Mesenchymal stem cell (in vitro differentiated cells and primary cell): ENCODE measurements around the gene BICC1.

ENCODE experiments used
- DNase-seq: peaks from one replicate; pipeline ENCODE4 v3.0.0-alpha.2; 2013
- H2AFZ ChIP-seq: one replicate; pipeline ENCODE4 v1.6.1; 2013; ENCODE audit warnings: low read depth, mild to moderate bottlenecking, control low read depth, inconsistent platforms, low read length, moderate library complexity
- H2AK5ac ChIP-seq: 2 replicates; pipeline ENCODE4 v1.6.1; 2013; ENCODE audit warnings: low read length, moderate library complexity, mild to moderate bottlenecking, inconsistent platforms; ENCODE audit not compliant: severe bottlenecking
- H2BK120ac ChIP-seq: one replicate; pipeline ENCODE4 v1.6.1; 2013; ENCODE audit warnings: low read depth, mild to moderate bottlenecking, inconsistent platforms, low read length, moderate library complexity
- H2BK12ac ChIP-seq, 2 experiments: one replicate each; pipeline ENCODE4 v1.6.1; 2013; ENCODE audit warnings: inconsistent platforms in 2 of 2, low read length in 2 of 2, mild to moderate bottlenecking in 2 of 2, moderate library complexity in 2 of 2, control low read depth in 1 of 2
- H2BK15ac ChIP-seq: one replicate; pipeline ENCODE4 v1.6.1; 2013; ENCODE audit warnings: mild to moderate bottlenecking, low read depth, inconsistent platforms; ENCODE audit not compliant: poor library complexity, severe bottlenecking
- H2BK5ac ChIP-seq: 2 replicates; pipeline ENCODE4 v1.6.1; 2013; ENCODE audit warnings: low read depth, mild to moderate bottlenecking, low read length, control low read depth, inconsistent platforms; ENCODE audit not compliant: poor library complexity, severe bottlenecking
- H3K14ac ChIP-seq, 2 experiments: one replicate each; pipeline ENCODE4 v1.6.1; 2013; ENCODE audit warnings: inconsistent platforms in 2 of 2, low read length in 2 of 2, control low read depth in 1 of 2, mild to moderate bottlenecking in 1 of 2, moderate library complexity in 1 of 2
- H3K18ac ChIP-seq, 2 experiments: one replicate each; pipeline ENCODE4 v1.6.1; 2013; ENCODE audit warnings: inconsistent platforms in 2 of 2, low read length in 2 of 2, control low read depth in 1 of 2, low read depth in 1 of 2, mild to moderate bottlenecking in 1 of 2
- H3K23ac ChIP-seq, 2 experiments: one replicate each; pipeline ENCODE4 v1.6.1; 2013; ENCODE audit warnings: inconsistent platforms in 2 of 2, low read length in 2 of 2, mild to moderate bottlenecking in 2 of 2, moderate library complexity in 2 of 2, control low read depth in 1 of 2
- H3K27ac ChIP-seq: 2 replicates; pipeline ENCODE4 v1.5.1; 2013; ENCODE audit warnings: mild to moderate bottlenecking, moderate library complexity, low read length, control low read depth, inconsistent platforms; ENCODE audit not compliant: poor library complexity, severe bottlenecking
- H3K27me3 ChIP-seq, 2 experiments: 2 replicates each; pipeline versions ENCODE4 v1.6.1 to v1.7.0; 2013; ENCODE audit warnings: low read length in 2 of 2, mild to moderate bottlenecking in 2 of 2, moderate library complexity in 2 of 2, control low read depth in 1 of 2, inconsistent platforms in 1 of 2; ENCODE audit not compliant: control insufficient read depth in 1 of 2, insufficient read depth in 1 of 2
- H3K36me3 ChIP-seq, 2 experiments: 2 replicates each; pipeline versions ENCODE4 v1.6.1 to v1.7.0; 2013; ENCODE audit warnings: low read length in 2 of 2, control low read depth in 1 of 2, inconsistent platforms in 1 of 2, low read depth in 1 of 2, mild to moderate bottlenecking in 1 of 2; ENCODE audit not compliant: insufficient read depth in 2 of 2, control insufficient read depth in 1 of 2
- H3K4ac ChIP-seq, 2 experiments: one replicate each; pipeline ENCODE4 v1.6.1; 2013; ENCODE audit warnings: inconsistent platforms in 2 of 2, low read length in 2 of 2, mild to moderate bottlenecking in 2 of 2, moderate library complexity in 2 of 2, control low read depth in 1 of 2, low read depth in 1 of 2
- H3K4me1 ChIP-seq: 2 replicates; pipeline ENCODE4 v1.6.1; 2013; ENCODE audit warnings: low read depth, low read length, control low read depth; ENCODE audit not compliant: control insufficient read depth, insufficient read depth
- H3K4me2 ChIP-seq: 2 replicates; pipeline ENCODE4 v1.6.1; 2013; ENCODE audit warnings: low read length, mild to moderate bottlenecking, inconsistent platforms; ENCODE audit not compliant: poor library complexity, severe bottlenecking
- H3K4me3 ChIP-seq, 2 experiments: 2 replicates each; pipeline versions ENCODE4 v1.5.1 to v1.7.0; 2013; ENCODE audit warnings: low read length in 2 of 2, mild to moderate bottlenecking in 2 of 2, control low read depth in 1 of 2, low read depth in 1 of 2; ENCODE audit not compliant: insufficient read depth in 1 of 2
- H3K79me1 ChIP-seq: replicated peaks from 2 replicates; pipeline ENCODE4 v1.6.1; 2013; ENCODE audit warnings: mild to moderate bottlenecking, control low read depth, low read length, inconsistent platforms; ENCODE audit not compliant: poor library complexity, severe bottlenecking
- H3K9ac ChIP-seq: 2 replicates; pipeline ENCODE4 v1.7.0; 2013; ENCODE audit warnings: mild to moderate bottlenecking, low read length, moderate library complexity
- H3K9me3 ChIP-seq: 2 replicates; pipeline ENCODE4 v1.7.0; 2013; ENCODE audit warnings: mild to moderate bottlenecking, low read length; ENCODE audit not compliant: control insufficient read depth
- H4K8ac ChIP-seq: one replicate; pipeline ENCODE4 v1.6.1; 2013; ENCODE audit warnings: inconsistent platforms, mild to moderate bottlenecking, low read length, moderate library complexity
- H4K91ac ChIP-seq: one replicate; pipeline ENCODE4 v1.6.1; 2013; ENCODE audit warnings: mild to moderate bottlenecking, low read length, inconsistent platforms
- WGBS: methylation state at CpG from one replicate; pipeline ENCODE4 v1.1.7; 2013; ENCODE audit warnings: mixed read lengths; 5-methylcytosine and 5-hydroxymethylcytosine counted together

Gene BICC1

DNA sequence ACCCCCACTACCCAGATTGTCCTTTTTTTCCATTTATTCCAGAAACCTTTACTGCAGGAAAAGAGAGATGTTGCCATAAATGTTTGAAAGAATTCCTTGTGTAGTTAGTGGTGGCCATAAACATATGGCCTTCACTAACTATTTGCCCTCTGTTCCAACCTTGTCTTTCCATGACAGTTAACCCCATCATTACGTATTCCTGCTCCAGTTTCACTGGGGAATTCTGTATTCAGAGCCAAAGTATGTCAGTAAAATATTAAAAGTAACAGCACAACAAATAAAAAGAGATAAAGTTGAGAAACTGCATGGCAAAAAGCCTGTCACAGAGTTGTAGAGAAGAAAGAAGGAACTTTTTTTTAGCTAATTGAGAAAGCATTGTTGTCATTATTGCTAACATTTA lies 261.3 kb downstream of the BICC1 start:
- H3K27ac ChIP-seq, result no peak overlapping the region
- H3K9ac ChIP-seq, result peak overlapping the region; percentile 46
- H3K9me3 ChIP-seq, result no peaks in the 10 kb centered on the region
- no peaks in the 10 kb centered on the region for H3K36me3 ChIP-seq
- peaks cover 12% of the 10 kb centered on the region for H3K79me1 ChIP-seq
- H2BK12ac ChIP-seq, result no peak overlapping the region
- no peak overlapping the region for H4K91ac ChIP-seq
- H4K8ac ChIP-seq, result no peak overlapping the region
- no peak overlapping the region for H2BK120ac ChIP-seq
- H2BK5ac ChIP-seq, result no peak overlapping the region
- H3K27me3 ChIP-seq, result no peaks in the 10 kb centered on the region
- no peak overlapping the region for H2AK5ac ChIP-seq
- no CpG with 5 or more reads among the region's 1 CpG for WGBS
- DNase-seq, result no peak
- no peak overlapping the region for H3K4me3 ChIP-seq
- H3K4me2 ChIP-seq, result no peak overlapping the region
- no peak overlapping the region for H3K4ac ChIP-seq
- no peak overlapping the region for H2BK15ac ChIP-seq
- H3K4me1 ChIP-seq, result peaks cover 6% of the 10 kb centered on the region
- no peak overlapping the region for H3K14ac ChIP-seq
- H2AFZ ChIP-seq, result no peak overlapping the region
- no peak overlapping the region for H3K18ac ChIP-seq
- H3K23ac ChIP-seq, result no peak overlapping the region

DNA sequence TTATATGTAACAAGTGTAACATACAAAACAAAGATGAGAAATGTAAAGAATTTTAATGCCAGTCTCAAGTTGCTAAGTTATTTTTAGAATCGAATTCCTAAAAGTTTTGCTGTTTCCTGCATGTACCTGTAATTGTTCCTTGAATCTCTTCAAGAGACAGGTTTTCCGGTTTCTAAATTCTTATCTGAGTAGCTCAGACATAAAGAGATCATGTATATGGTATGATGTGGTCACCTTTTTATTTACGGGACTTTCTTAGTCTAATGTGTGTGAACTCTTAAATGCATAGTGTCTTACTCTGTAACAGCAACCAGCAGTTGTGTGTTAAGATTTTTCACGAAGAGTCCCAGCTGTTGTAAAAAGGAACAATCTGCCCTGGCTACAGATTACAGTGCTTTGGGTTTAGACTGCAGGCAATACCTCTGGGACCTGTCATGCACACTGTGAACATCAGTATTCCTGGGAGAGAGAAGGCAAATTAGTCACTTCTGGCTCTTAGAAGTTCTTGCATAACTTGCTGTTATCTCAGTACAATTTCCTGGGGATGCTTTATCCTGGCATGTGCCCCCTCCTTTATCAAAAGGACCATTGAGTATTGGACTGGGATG lies 263.4 kb downstream of the BICC1 start:
- no peak overlapping the region for H4K8ac ChIP-seq
- peak overlapping the region; percentile 50 for H3K9ac ChIP-seq
- 55% methylated on average over 4 of the region's 4 CpGs for WGBS
- no peak overlapping the region for H3K23ac ChIP-seq
- H3K9me3 ChIP-seq, result no peaks in the 10 kb centered on the region
- H3K18ac ChIP-seq, result peak overlapping the region in 1 of 2 experiments; percentile 62
- peaks cover 12% of the 10 kb centered on the region for H3K79me1 ChIP-seq
- H2AK5ac ChIP-seq, result no peak overlapping the region
- no peak overlapping the region for H4K91ac ChIP-seq
- no peak overlapping the region for H2AFZ ChIP-seq
- H3K4me2 ChIP-seq, result no peak overlapping the region
- no peak overlapping the region for H3K4me3 ChIP-seq
- H3K14ac ChIP-seq, result no peak overlapping the region
- no peak overlapping the region for H2BK5ac ChIP-seq
- no peaks in the 10 kb centered on the region for H3K36me3 ChIP-seq
- no peak overlapping the region for H3K4ac ChIP-seq
- peaks cover 6% of the 10 kb centered on the region for H3K4me1 ChIP-seq
- no peak overlapping the region for H2BK15ac ChIP-seq
- no peak overlapping the region for H2BK120ac ChIP-seq
- H3K27ac ChIP-seq, result no peak overlapping the region
- no peak overlapping the region for H2BK12ac ChIP-seq
- H3K27me3 ChIP-seq, result no peaks in the 10 kb centered on the region
- peak; percentile 73 for DNase-seq

DNA sequence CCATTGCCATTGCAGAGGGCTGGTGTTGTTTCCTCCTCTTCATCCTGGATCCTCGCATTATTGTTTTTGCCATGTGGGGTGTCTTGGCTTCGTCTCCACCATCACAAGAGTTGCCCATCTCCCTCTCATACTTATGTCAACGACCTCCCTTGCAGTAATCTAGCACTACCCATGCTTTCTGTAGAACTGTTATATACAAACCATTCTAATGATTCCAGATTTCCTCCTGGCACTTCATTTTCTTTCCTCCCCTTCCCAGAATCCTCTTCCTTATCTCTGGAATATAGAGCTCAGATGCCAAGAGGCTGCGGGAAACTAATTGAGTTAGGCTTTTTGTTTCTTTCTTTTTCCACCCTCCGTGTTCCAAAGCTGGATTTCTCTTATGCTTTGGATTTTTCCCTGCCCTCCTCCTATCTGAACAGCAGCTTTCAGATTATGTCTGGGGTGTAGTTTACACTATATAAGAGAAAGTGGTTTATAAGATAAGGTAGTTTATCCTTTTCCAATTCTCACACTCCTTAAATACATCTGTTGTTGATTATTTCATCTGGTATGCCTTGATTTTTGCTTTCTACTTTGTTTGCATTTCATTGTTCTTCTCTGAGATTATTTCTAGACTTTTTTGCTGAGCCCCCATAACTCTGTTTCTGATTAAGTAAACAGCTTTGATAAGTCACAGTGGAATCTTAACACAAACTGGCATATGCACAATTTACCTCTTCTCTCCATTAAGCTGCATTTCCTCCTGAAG lies 264.1 kb downstream of the BICC1 start:
- Histone ChIP-seq H2BK12ac (no peak overlapping the region), H3K4me1 (peaks cover 6% of the 10 kb centered on the region), H3K4me2 (no peak overlapping the region), H3K23ac (no peak overlapping the region), H3K14ac (no peak overlapping the region), H3K18ac (peak overlapping the region in 1 of 2 experiments; percentile 62), H3K36me3 (no peaks in the 10 kb centered on the region), H4K8ac (no peak overlapping the region), H2AFZ (no peak overlapping the region), H3K4ac (no peak overlapping the region), H3K27me3 (no peaks in the 10 kb centered on the region), H4K91ac (no peak overlapping the region), H2BK15ac (no peak overlapping the region), H3K9me3 (no peaks in the 10 kb centered on the region), H2BK5ac (no peak overlapping the region), H3K79me1 (peaks cover 12% of the 10 kb centered on the region), H2AK5ac (no peak overlapping the region), H3K27ac (no peak overlapping the region), H2BK120ac (no peak overlapping the region), H3K4me3 (no peak overlapping the region), H3K9ac (peak overlapping the region; percentile 51)
- 78% methylated on average over 5 of the region's 5 CpGs for WGBS
- DNase-seq, result no peak

GRCh38 chr10:58778966-58779365 lies 266.3 kb downstream of the BICC1 start:
- Histone ChIP-seq H4K8ac (no peak overlapping the region), H3K27me3 (no peaks in the 10 kb centered on the region), H4K91ac (no peak overlapping the region), H2BK15ac (no peak overlapping the region), H3K4me2 (no peak overlapping the region), H2BK12ac (no peak overlapping the region), H2AK5ac (no peak overlapping the region), H2BK5ac (no peak overlapping the region), H2AFZ (no peak overlapping the region), H3K36me3 (no peaks in the 10 kb centered on the region), H2BK120ac (no peak overlapping the region), H3K9me3 (no peaks in the 10 kb centered on the region), H3K27ac (no peak overlapping the region), H3K14ac (no peak overlapping the region), H3K79me1 (peaks cover 7% of the 10 kb centered on the region), H3K4ac (no peak overlapping the region), H3K4me1 (peaks cover 8% of the 10 kb centered on the region), H3K9ac (peak overlapping the region; percentile 72), H3K23ac (no peak overlapping the region), H3K18ac (no peak overlapping the region), H3K4me3 (peak overlapping the region in 1 of 2 experiments; percentile 21)
- DNase-seq, result no peak
- WGBS, result 100% methylated on average over 1 of the region's 2 CpGs
